Measurements from ENCODE around the gene EPN2.
A peak's percentile ranks its signal among the peaks of the same experiment; 100 is the strongest.

The EPN2 gene

DNA sequence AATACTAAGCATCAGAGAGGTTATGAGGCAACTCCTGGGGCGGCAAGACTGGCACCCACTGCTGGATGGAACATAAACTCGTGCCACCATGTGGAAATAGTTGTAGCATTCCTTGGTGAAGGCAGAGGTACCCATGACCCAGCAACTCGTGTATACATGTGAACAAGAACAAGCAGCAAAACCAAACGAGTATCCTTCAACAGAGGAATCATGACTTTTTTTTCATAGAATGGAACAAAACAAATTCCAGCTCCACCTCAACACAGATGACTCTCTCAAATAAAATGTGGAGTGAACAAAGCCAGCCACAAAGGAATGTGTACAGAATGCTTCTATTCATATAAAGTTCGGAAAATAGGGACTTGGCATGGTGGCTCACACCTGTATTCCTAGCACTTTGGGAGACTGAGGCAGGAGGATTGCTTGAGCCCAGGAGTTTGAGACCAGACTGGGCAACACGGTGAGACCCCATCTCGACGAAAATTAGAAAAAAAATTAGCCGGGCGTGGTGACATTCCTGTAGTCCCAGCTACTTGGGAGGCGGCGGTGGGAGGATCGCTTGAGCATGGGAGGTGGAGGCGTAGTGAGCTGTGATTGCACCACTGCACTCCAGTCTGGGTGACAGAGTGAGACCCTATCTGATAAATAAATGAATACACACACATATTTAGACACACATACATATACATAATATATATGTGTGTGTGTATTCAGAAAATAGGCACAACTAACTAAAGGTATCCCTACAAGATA lies 90.0 kb downstream of the EPN2 start:
- TF ChIP-seq, protein P1, sequence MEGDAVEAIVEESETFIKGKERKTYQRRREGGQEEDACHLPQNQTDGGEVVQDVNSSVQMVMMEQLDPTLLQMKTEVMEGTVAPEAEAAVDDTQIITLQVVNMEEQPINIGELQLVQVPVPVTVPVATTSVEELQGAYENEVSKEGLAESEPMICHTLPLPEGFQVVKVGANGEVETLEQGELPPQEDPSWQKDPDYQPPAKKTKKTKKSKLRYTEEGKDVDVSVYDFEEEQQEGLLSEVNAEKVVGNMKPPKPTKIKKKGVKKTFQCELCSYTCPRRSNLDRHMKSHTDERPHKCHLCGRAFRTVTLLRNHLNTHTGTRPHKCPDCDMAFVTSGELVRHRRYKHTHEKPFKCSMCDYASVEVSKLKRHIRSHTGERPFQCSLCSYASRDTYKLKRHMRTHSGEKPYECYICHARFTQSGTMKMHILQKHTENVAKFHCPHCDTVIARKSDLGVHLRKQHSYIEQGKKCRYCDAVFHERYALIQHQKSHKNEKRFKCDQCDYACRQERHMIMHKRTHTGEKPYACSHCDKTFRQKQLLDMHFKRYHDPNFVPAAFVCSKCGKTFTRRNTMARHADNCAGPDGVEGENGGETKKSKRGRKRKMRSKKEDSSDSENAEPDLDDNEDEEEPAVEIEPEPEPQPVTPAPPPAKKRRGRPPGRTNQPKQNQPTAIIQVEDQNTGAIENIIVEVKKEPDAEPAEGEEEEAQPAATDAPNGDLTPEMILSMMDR (conservative IDR thresholded peaks at IDR 0.05; ENCODE audit: low read depth, low read length): peak; percentile 15
- no peak overlapping the region for H3K4me3 ChIP-seq (ENCODE audit: low read length)
- DNase-seq (ENCODE audit: low read depth): peak; percentile 83

DNA sequence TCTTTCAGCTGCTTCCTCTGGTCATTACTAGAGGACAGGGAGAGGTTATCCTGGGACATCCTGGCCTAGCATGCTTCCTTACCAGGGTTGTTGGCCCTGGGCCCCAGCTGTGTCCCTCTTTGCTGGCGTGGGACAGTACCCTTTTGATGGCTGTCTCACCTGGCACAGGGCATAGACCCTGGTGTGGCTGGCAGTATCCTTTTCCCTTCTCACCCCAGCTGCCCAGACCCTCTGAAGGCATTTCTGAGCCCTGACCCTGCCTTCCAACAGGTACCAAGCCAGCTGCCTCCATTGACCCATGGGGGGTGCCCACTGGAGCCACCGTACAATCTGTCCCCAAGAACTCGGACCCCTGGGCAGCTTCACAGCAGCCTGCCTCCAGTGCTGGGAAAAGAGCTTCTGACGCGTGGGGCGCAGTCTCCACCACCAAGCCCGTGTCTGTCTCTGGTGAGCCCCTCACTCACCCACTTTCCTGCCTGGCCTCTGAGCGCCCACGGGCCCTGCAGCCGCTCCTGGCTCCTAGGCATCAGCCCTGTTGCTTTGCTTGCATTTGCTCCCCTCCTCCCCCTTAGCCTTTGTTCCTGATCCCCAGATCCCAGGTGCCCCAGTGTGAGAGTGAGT lies 91.4 kb downstream of the EPN2 start:
- no peak overlapping the region for H3K4me3 ChIP-seq (ENCODE audit: low read length)
- TF ChIP-seq, protein P1 (conservative IDR thresholded peaks at IDR 0.05; ENCODE audit: low read depth, low read length): no peak
- no peak for DNase-seq (ENCODE audit: low read depth)

DNA sequence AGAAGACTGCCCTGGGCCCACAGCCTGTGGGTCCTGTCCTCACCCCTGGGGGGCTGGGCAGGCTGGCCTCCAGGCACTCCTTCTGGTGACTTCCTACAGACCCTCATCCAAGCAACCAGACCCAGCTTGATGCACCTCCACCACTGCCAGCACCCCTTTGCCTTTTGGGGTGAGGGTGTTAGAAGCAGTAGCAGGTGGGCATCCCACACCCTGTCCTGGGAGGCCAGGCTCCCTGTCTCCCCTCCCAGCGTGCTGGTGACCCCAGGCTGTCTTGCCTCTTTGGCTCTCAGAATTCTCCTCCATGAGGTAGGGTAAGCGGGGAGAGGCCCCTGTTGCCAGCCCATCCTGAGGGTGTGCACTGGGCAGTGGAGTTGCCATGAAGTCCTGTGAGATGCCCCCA lies 92.0 kb downstream of the EPN2 start:
- no peak overlapping the region for H3K4me3 ChIP-seq (ENCODE audit: low read length)
- no peak for DNase-seq (ENCODE audit: low read depth)
- TF ChIP-seq, protein P1 (conservative IDR thresholded peaks at IDR 0.05; ENCODE audit: low read depth, low read length): no peak

DNA sequence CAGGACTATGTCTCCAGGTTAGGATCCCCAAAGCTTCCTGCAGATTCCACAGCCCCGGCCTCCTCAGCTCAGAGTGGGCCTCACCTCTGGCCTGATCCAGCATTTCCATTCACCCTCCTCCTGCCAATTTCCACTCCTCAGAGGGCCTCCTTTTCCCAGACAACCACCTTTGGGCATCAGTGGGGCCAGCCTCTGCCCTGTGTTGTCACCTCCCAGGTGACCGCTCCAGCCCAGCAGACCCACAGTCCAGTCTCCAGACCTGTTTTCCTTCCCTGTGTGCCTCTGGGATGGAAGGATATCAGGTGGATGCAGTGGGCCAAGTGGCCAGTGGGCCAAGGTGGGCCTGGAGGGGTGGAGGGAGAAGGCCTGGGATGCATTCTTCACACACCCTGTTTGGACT lies 92.7 kb downstream of the EPN2 start:
- TF ChIP-seq, protein P1 (conservative IDR thresholded peaks at IDR 0.05; ENCODE audit: low read depth, low read length): no peak
- no peak for DNase-seq (ENCODE audit: low read depth)
- H3K4me3 ChIP-seq (ENCODE audit: low read length): no peak overlapping the region

DNA sequence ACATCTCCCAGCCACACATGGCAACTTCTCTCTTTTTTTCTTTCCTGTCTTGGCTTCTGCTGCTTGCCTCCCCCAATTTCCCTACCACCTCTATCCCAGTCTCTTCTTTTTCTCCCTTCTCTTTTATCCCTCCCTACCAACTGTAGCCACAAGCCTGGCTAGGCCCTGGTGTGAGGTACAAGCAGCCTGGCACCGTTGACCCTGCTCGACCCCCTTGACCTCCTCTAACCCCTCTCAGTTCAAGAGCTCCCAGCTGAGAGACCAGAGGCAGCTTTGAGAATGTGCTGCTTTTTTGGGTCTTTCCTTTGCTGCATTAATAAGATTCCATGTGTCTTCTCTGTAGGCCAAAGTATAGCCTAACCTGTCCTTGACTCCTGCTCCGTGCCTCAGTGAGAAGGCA lies 93.1 kb downstream of the EPN2 start:
- no peak overlapping the region for H3K4me3 ChIP-seq (ENCODE audit: low read length)
- no peak for DNase-seq (ENCODE audit: low read depth)
- TF ChIP-seq, protein P1 (conservative IDR thresholded peaks at IDR 0.05; ENCODE audit: low read depth, low read length): no peak

DNA sequence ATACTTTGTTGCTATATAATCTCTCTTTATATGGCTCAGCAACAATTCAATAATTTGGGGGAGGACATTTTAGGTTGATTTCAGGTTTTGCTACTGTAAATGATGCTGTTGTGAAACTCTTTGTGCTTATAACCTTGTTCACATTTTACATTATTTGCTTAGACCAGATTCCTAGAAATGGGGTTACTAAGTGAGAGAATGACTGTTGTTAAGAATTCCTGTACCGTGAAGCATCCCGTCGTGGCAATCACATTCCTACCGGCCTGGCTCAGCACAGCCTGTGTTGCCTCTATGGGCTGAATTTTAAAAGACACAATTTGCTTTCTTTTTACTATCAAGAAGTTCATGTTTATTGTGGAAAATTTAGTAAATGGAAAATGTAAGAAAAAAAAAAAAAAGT lies 94.0 kb downstream of the EPN2 start:
- peak; percentile 15 for DNase-seq (ENCODE audit: low read depth)
- TF ChIP-seq, protein P1 (conservative IDR thresholded peaks at IDR 0.05; ENCODE audit: low read depth, low read length): no peak
- no peak overlapping the region for H3K4me3 ChIP-seq (ENCODE audit: low read length)
